Uterus (tissue), 4 donors: ENCODE data around the gene PRRX2. TPM values are rescaled to one million over a fixed set of nuclear protein-coding genes. Genes with fewer than 3 reads are reported as not detected.
"Not testable (repeated sequence)": the region's sequence is repeated elsewhere in the genome, so short reads cannot be mapped to it uniquely, and the experiment has no call there.

Experiments
- DNase-seq, 2 donors: peaks; one replicate each; pipeline ENCODE4 v3.0.0-alpha.2; 2019 to 2020
- H3K27ac ChIP-seq, 2 donors: fragments of 200-600 bp; sonication (generic); 1 replicate in 1 of 2; 2 replicates in 1 of 2; pipeline ENCODE4 v1.5.1; 2016 to 2018
- H3K27me3 ChIP-seq, 2 donors: fragments of 200-600 bp; sonication (generic); one replicate each; pipeline ENCODE4 v1.5.1; 2018 to 2019; ENCODE audit warnings: control low read depth in 1 of 2
- H3K36me3 ChIP-seq, 2 donors: fragments of 200-600 bp; sonication (generic); one replicate each; pipeline ENCODE4 v1.5.1; 2019; ENCODE audit warnings: control low read depth in 1 of 2
- H3K4me1 ChIP-seq, 2 donors: fragments of 200-600 bp; sonication (generic); one replicate each; pipeline ENCODE4 v1.5.1; 2018 to 2019; ENCODE audit warnings: control low read depth in 1 of 2
- H3K4me3 ChIP-seq, 2 donors: fragments of 200-600 bp; sonication (generic); 1 replicate in 1 of 2; 2 replicates in 1 of 2; pipeline ENCODE4 v1.5.1; 2018 to 2019; ENCODE audit warnings: mild to moderate bottlenecking in 1 of 2
- H3K9me3 ChIP-seq, 2 donors: fragments of 200-600 bp; sonication (generic); one replicate each; pipeline ENCODE4 v1.5.1; 2019; ENCODE audit warnings: control low read depth in 1 of 2
- POLR2A ChIP-seq, 2 donors: fragments of 450-650 bp; IDR thresholded peaks; one replicate each; pipeline ENCODE4 v1.6.1; 2016; ENCODE audit warnings: antibody characterized with exemption in 2 of 2, mild to moderate bottlenecking in 1 of 2, moderate library complexity in 1 of 2
- intact Hi-C: fragments of 100-400 bp; cut with DNase I; formaldehyde crosslinking; loops from one replicate; pipeline ENCODE4 v1.15.1; 2023; ENCODE audit warnings: low total_unique reads
- total RNA-seq, 4 donors: library from RNA; depleted of rRNA in 3 of 4; stranded (reverse); fragments of >200 nt in 3 of 4; gene quantifications; one replicate each; pipeline versions ENCODE4 v1.1.0 to v1.2.4, GENCODE V29; 2014 to 2023
- TF ChIP-seq, protein P1 (sequence below), 4 experiments: fragments of 200-600 bp in 2 of 4; fragments of 450-650 bp in 2 of 4; sonication (generic) in 2 of 4; IDR thresholded peaks; one replicate each; pipeline ENCODE4 v1.5.1; 2016 to 2019; ENCODE audit warnings: antibody characterized with exemption in 4 of 4, mild to moderate bottlenecking in 2 of 4, moderate library complexity in 1 of 4
- donor health status: DM: yes; HTN: yes; CAD: no.

Gene PRRX2
- total RNA-seq, 4 donors from 2014 or later, result 3.5 to 5.5 TPM; not detected in 2

DNA sequence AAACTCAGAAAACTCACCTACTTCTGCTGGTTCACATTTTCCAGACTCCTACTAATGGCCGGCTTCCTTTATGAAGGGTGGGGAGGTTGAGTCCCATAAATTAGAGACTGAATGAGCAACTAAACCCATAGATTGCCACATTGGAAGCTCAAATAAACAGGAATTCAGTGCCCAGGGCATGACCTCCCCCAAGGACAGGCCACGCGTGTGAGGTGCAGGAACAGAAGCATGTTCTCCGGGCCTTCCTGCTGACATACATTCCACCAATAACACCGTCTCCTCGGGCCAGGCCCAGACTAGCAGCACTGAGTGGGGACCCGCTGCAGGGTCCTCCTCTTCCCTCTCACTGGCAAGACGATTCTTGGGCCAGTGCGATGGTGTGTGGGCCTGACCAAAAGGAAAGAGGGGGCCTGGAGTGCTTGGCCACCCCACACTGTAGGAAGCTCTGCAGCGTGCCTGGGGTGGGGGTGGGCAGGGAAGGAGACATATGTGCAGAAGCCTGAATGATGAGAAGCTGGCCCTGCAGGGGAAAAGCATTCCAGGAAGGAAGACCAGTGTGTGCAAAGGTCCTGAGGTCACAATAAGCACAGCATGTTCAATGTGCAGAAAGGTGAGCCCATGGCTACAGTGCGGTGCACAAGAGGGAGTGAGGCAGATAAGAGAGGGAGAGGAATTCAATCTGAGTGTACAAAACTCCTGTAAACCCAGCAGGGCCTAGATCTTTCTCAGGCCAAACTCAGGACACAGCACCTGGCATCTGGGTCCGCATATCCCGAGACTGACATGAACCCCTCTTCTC lies 75.4 kb downstream of the PRRX2 start:
- H3K4me1 ChIP-seq, result no peaks in the 10 kb centered on the region
- no peaks in the 10 kb centered on the region for H3K9me3 ChIP-seq
- no peak for DNase-seq
- no peak overlapping the region for H3K27ac ChIP-seq
- H3K36me3 ChIP-seq, result no peaks in the 10 kb centered on the region
- TF ChIP-seq, protein P1, sequence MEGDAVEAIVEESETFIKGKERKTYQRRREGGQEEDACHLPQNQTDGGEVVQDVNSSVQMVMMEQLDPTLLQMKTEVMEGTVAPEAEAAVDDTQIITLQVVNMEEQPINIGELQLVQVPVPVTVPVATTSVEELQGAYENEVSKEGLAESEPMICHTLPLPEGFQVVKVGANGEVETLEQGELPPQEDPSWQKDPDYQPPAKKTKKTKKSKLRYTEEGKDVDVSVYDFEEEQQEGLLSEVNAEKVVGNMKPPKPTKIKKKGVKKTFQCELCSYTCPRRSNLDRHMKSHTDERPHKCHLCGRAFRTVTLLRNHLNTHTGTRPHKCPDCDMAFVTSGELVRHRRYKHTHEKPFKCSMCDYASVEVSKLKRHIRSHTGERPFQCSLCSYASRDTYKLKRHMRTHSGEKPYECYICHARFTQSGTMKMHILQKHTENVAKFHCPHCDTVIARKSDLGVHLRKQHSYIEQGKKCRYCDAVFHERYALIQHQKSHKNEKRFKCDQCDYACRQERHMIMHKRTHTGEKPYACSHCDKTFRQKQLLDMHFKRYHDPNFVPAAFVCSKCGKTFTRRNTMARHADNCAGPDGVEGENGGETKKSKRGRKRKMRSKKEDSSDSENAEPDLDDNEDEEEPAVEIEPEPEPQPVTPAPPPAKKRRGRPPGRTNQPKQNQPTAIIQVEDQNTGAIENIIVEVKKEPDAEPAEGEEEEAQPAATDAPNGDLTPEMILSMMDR (IDR thresholded peaks at IDR 0.05), result no peak
- no peak for TF ChIP-seq POLR2A (IDR thresholded peaks at IDR 0.05)
- intact Hi-C loops, result no loop called here
- no peak overlapping the region for H3K4me3 ChIP-seq
- H3K27me3 ChIP-seq, result no peaks in the 10 kb centered on the region

DNA sequence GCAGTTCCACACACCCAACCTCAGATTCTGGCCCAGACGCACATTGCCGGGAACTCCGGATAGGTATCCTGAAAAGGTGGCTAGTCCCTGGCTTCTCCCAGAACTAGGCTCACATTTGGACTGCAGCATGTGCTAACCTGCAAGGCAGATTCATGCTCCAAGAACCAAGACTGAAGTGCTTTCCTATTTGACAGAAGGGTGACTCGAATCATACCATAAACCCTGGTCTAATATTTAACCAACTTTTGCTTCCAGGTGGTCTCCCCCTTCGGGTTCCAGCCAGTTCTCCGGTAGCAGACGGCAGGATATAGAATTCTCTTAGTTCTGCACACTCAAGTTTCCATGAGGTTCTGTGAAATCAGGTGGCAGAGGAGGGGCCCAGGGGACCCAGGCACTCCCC lies 79.8 kb downstream of the PRRX2 start:
- H3K27ac ChIP-seq, result no peak overlapping the region
- no peaks in the 10 kb centered on the region for H3K27me3 ChIP-seq
- no peaks in the 10 kb centered on the region for H3K4me1 ChIP-seq
- H3K4me3 ChIP-seq, result no peak overlapping the region
- no peak for DNase-seq
- no peak for TF ChIP-seq POLR2A (IDR thresholded peaks at IDR 0.05)
- TF ChIP-seq, protein P1 (IDR thresholded peaks at IDR 0.05), result no peak
- intact Hi-C loops, result no loop called here
- H3K9me3 ChIP-seq, result no peaks in the 10 kb centered on the region
- H3K36me3 ChIP-seq, result no peaks in the 10 kb centered on the region

DNA sequence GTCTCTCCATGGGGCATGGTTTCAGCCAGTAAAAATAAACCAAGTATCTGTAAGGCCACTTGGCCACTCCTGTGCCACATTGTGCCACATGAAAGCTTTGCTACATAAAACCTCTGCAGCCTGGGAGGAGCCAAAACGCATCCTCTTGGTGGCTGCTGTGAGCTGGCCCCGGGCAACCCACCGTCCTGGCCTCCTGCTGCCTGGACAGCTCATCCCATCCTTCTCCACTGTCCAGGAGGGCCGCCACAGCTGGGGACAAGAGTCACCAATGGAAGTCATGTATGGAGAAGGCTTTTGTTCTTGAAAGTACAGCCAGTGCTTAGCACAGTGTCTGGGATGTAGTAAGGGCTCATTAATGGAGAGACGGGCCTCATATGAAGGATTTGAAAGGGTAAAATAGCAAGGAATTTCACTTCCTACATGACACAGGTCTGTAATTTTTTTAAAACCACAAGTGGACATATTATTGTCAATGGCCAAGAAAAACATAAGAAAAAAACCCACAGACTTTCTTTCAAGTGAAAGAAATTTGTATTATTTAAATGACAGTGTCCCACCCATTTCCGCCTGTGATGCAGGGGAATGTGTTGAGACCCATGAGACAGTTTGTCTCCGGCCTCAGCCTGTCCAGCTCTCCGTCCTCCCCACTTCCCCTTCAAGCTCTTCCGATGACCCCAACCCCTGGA lies 80.8 kb downstream of the PRRX2 start:
- H3K36me3 ChIP-seq, result no peaks in the 10 kb centered on the region
- H3K9me3 ChIP-seq, result no peaks in the 10 kb centered on the region
- H3K4me1 ChIP-seq, result no peaks in the 10 kb centered on the region
- H3K27me3 ChIP-seq, result no peaks in the 10 kb centered on the region
- no peak for DNase-seq
- intact Hi-C loops, result no loop called here
- no peak overlapping the region for H3K27ac ChIP-seq
- no peak for TF ChIP-seq POLR2A (IDR thresholded peaks at IDR 0.05)
- TF ChIP-seq, protein P1 (IDR thresholded peaks at IDR 0.05), result no peak
- no peak overlapping the region for H3K4me3 ChIP-seq

DNA sequence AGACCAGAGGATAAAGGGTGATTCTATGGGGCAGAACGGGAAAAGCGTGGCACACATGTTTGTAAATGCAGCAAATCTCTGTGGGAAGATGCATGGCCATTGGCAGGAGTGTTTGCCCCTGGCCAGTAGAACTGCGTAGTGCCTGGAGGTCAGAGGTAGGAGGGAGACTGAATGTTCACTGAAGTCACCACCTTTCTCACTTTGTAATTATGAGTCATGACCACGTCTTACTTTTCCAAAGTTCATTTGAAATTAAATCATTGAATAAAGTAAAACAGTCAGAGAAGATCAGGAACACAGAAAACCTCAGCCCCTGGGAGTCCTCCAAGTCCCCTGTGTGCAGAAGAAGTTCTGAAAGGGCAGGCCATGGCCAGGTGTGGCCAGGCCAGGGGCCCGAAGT lies 82.8 kb downstream of the PRRX2 start:
- TF ChIP-seq POLR2A (IDR thresholded peaks at IDR 0.05), result no peak
- TF ChIP-seq, protein P1 (IDR thresholded peaks at IDR 0.05), result no peak
- no peak for DNase-seq

DNA sequence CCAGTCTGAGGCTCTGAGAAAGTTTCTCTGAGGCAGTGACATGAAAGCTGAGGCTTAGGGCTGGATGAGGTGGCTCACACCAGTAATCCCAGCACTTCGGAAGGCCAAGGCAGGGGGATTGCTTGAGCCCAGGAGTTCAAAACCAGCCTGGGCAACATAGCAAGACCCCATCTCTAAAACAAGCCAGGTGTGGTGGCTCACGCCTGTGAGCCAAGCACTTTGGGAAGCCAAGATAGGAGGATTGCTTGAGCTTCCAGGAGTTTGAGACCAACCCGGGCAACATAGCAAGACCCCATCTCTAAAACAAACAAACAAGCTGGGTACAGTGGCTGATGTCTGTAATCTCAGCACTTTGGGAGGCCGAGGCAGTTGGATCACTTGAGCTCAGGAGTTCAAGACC lies 83.6 kb downstream of the PRRX2 start:
- H3K27ac ChIP-seq, DNase-seq: not testable (repeated sequence)

More for the DNA sequence above, 82.8 kb downstream of the PRRX2 start:
- intact Hi-C loops, result no loop called here
- H3K36me3 ChIP-seq, result no peaks in the 10 kb centered on the region
- no peak overlapping the region for H3K27ac ChIP-seq
- no peaks in the 10 kb centered on the region for H3K9me3 ChIP-seq
- no peaks in the 10 kb centered on the region for H3K27me3 ChIP-seq
- H3K4me1 ChIP-seq, result peaks cover 0 to 3% of the 10 kb centered on the region in 2 donors
- H3K4me3 ChIP-seq, result no peak overlapping the region

More for the DNA sequence above, 83.6 kb downstream of the PRRX2 start:
- H3K27me3 ChIP-seq, H3K4me3 ChIP-seq, intact Hi-C loops, H3K4me1 ChIP-seq, H3K9me3 ChIP-seq, H3K36me3 ChIP-seq: not testable (repeated sequence)
